IMR-90 (cell line): ENCODE results near the gene COL27A1. TPM values are rescaled to one million over a fixed set of nuclear protein-coding genes. Genes with fewer than 3 reads are reported as not detected.

Experiments
- ATAC-seq: fragments of 200-7000 bp; cut with Tn5 transposase; 2 replicates; pipeline ENCODE4 v1.9.1; 2020; ENCODE audit warnings: low read depth, mild to moderate bottlenecking, moderate library complexity
- BruUV-seq: library from RNA; stranded (reverse); fragments of 400-500 nt; replicated peaks from 2 replicates; lab custom pipeline; 2021; lab: Mats Ljungman, UMichigan
- CTCF ChIA-PET: fragments of 300-600 bp; formaldehyde crosslinking; extraction: SDS; loops from one replicate; lab custom pipeline; 2021; ENCODE audit warnings: antibody characterized with exemption; lab: Yijun Ruan, JAX
- POLR2A ChIA-PET: fragments of 300-600 bp; sonication (Branson Sonifier 250); formaldehyde crosslinking; loops from one replicate; lab custom pipeline; 2022; ENCODE audit warnings: antibody characterized with exemption; ENCODE audit not compliant: unreplicated experiment; lab: Charles Lee
- DNase-seq: peaks from one replicate; pipeline ENCODE4 v3.0.0; 2013
- H2AFZ ChIP-seq: replicated peaks from 2 replicates; pipeline ENCODE3; 2013; ENCODE audit warnings: low read length, mild to moderate bottlenecking; ENCODE audit not compliant: poor library complexity
- H2AK5ac ChIP-seq: 2 replicates; pipeline ENCODE4 v1.6.1; 2013; ENCODE audit warnings: low read depth, low read length, inconsistent platforms
- H2AK9ac ChIP-seq: replicated peaks from 2 replicates; pipeline ENCODE3; 2013; ENCODE audit warnings: mild to moderate bottlenecking, low read depth, low read length, moderate library complexity; ENCODE audit not compliant: poor library complexity
- H2BK120ac ChIP-seq: 2 replicates; pipeline ENCODE4 v1.6.1; 2013; ENCODE audit warnings: low read depth, low read length, inconsistent platforms
- H2BK15ac ChIP-seq: 3 replicates; pipeline ENCODE4 v1.6.1; 2013; ENCODE audit warnings: low read depth, low read length, inconsistent platforms
- H2BK20ac ChIP-seq: 2 replicates; pipeline ENCODE4 v1.6.1; 2013; ENCODE audit warnings: low read depth, mild to moderate bottlenecking, inconsistent platforms, low read length, moderate library complexity
- H2BK5ac ChIP-seq: 2 replicates; pipeline ENCODE4 v1.6.1; 2013; ENCODE audit warnings: mild to moderate bottlenecking, low read depth, low read length, inconsistent platforms; ENCODE audit not compliant: poor library complexity, severe bottlenecking
- H3K14ac ChIP-seq: replicated peaks from 2 replicates; pipeline ENCODE4 v1.6.1; 2013; ENCODE audit warnings: low read depth, low read length, inconsistent platforms
- H3K18ac ChIP-seq: 2 replicates; pipeline ENCODE4 v1.6.1; 2013; ENCODE audit warnings: low read depth, low read length, control low read depth
- H3K23ac ChIP-seq: 2 replicates; pipeline ENCODE4 v1.6.1; 2013; ENCODE audit warnings: low read depth, low read length, inconsistent platforms
- H3K27ac ChIP-seq: 2 replicates; pipeline ENCODE4 v1.5.1; 2013; ENCODE audit warnings: mild to moderate bottlenecking, control low read depth, low read length; ENCODE audit not compliant: insufficient read depth
- H3K27me3 ChIP-seq: 2 replicates; pipeline ENCODE4 v1.6.1; 2013; ENCODE audit warnings: low read length; ENCODE audit not compliant: control insufficient read depth, insufficient read depth
- H3K36me3 ChIP-seq: 2 replicates; pipeline ENCODE4 v1.6.1; 2013; ENCODE audit warnings: low read length, mixed read lengths; ENCODE audit not compliant: control insufficient read depth, insufficient read depth
- H3K4ac ChIP-seq: 2 replicates; pipeline ENCODE4 v1.6.1; 2013; ENCODE audit warnings: low read depth, low read length, inconsistent platforms
- H3K4me1 ChIP-seq: 2 replicates; pipeline ENCODE4 v1.6.1; 2013; ENCODE audit warnings: low read length, mixed read lengths; ENCODE audit not compliant: control insufficient read depth, insufficient read depth
- H3K4me2 ChIP-seq: 2 replicates; pipeline ENCODE4 v1.6.1; 2013; ENCODE audit warnings: low read depth, mild to moderate bottlenecking, control low read depth, low read length, moderate library complexity
- H3K4me3 ChIP-seq: 2 replicates; pipeline ENCODE4 v1.5.1; 2013; ENCODE audit warnings: low read depth, mild to moderate bottlenecking, control low read depth, low read length, moderate library complexity; ENCODE audit not compliant: insufficient read depth
- H3K56ac ChIP-seq: 2 replicates; pipeline ENCODE4 v1.6.1; 2013; ENCODE audit warnings: low read length, inconsistent platforms; ENCODE audit not compliant: insufficient read depth; ENCODE audit errors: extremely low read depth
- H3K79me1 ChIP-seq, 2 experiments: 2 replicates each; pipeline ENCODE4 v1.6.1; 2013; ENCODE audit warnings: low read length in 2 of 2, inconsistent platforms in 1 of 2, low read depth in 1 of 2
- H3K9ac ChIP-seq: 2 replicates; pipeline ENCODE4 v1.6.1; 2013; ENCODE audit warnings: low read depth, low read length, control low read depth
- H3K9me1 ChIP-seq: 2 replicates; pipeline ENCODE4 v1.6.1; 2013; ENCODE audit warnings: low read length, inconsistent platforms; ENCODE audit not compliant: insufficient read depth
- H3K9me3 ChIP-seq: 2 replicates; pipeline ENCODE4 v1.6.1; 2013; ENCODE audit warnings: low read length; ENCODE audit not compliant: control insufficient read depth, insufficient read depth
- H4K20me1 ChIP-seq: 2 replicates; pipeline ENCODE4 v1.6.1; 2013; ENCODE audit warnings: low read length, inconsistent platforms; ENCODE audit not compliant: insufficient read depth
- H4K5ac ChIP-seq: 2 replicates; pipeline ENCODE4 v1.6.1; 2013; ENCODE audit warnings: mild to moderate bottlenecking, low read depth, low read length, control low read depth
- H4K8ac ChIP-seq, 2 experiments: 2 replicates each; pipeline ENCODE4 v1.6.1; 2013; ENCODE audit warnings: low read depth in 2 of 2, low read length in 2 of 2, control low read depth in 1 of 2, inconsistent platforms in 1 of 2
- H4K91ac ChIP-seq: 2 replicates; pipeline ENCODE4 v1.6.1; 2013; ENCODE audit warnings: low read depth, low read length, inconsistent platforms; ENCODE audit not compliant: insufficient read depth
- BHLHE40 ChIP-seq: fragments of 150-350 bp; IDR thresholded peaks from 2 replicates; pipeline ENCODE4 v1.6.1; 2016; ENCODE audit warnings: mild to moderate bottlenecking, low read depth, low read length
- CEBPB ChIP-seq: IDR thresholded peaks from 2 replicates; pipeline ENCODE4 v1.6.1; 2012; ENCODE audit warnings: low read depth, low read length, improper control_type of control experiment
- CHD1 ChIP-seq: IDR thresholded peaks from 2 replicates; pipeline ENCODE4 v1.6.1; 2012; ENCODE audit warnings: low read depth, low read length, improper control_type of control experiment
- FOS ChIP-seq: fragments of 150-350 bp; IDR thresholded peaks from 2 replicates; pipeline ENCODE4 v1.6.1; 2016; ENCODE audit warnings: low read depth, low read length
- MAFK ChIP-seq: IDR thresholded peaks from 2 replicates; pipeline ENCODE4 v1.6.1; 2012; ENCODE audit warnings: low read depth, low read length, improper control_type of control experiment
- MAZ ChIP-seq: IDR thresholded peaks from 2 replicates; pipeline ENCODE4 v1.6.1; 2012; ENCODE audit warnings: low read depth, mild to moderate bottlenecking, low read length, improper control_type of control experiment, moderate library complexity, borderline replicate concordance
- MXI1 ChIP-seq: IDR thresholded peaks from 2 replicates; pipeline ENCODE4 v1.6.1; 2012; ENCODE audit warnings: low read depth, mild to moderate bottlenecking, low read length, moderate library complexity, borderline replicate concordance
- POLR2A ChIP-seq: IDR thresholded peaks from 2 replicates; pipeline ENCODE4 v1.6.1; 2012; ENCODE audit warnings: mild to moderate bottlenecking, low read depth, low read length
- RAD21 ChIP-seq: IDR thresholded peaks from 2 replicates; pipeline ENCODE4 v1.6.1; 2012; ENCODE audit warnings: low read length, improper control_type of control experiment
- RCOR1 ChIP-seq: IDR thresholded peaks from 2 replicates; pipeline ENCODE4 v1.6.1; 2012; ENCODE audit warnings: mild to moderate bottlenecking, low read length, improper control_type of control experiment; ENCODE audit not compliant: insufficient replicate concordance
- RFX5 ChIP-seq: IDR thresholded peaks from 2 replicates; pipeline ENCODE4 v1.8.0; 2012; ENCODE audit warnings: low read depth, mild to moderate bottlenecking, low read length, moderate library complexity
- SMC3 ChIP-seq: fragments of 150-350 bp; IDR thresholded peaks from 2 replicates; pipeline ENCODE4 v1.6.1; 2016; ENCODE audit warnings: low read depth, mild to moderate bottlenecking, antibody characterized with exemption, low read length, moderate library complexity
- WGBS, 2 experiments: methylation state at CpG; one replicate each; pipeline versions ENCODE4 v1.1.5 to v1.1.7; 2013; ENCODE audit warnings: missing lambda C conversion rate in 2 of 2; ENCODE audit not compliant: insufficient read length in 1 of 2; ENCODE audit errors: extremely low coverage in 2 of 2; 5-methylcytosine and 5-hydroxymethylcytosine counted together
- dilution Hi-C: fragments of 300-500 bp; cut with HindIII; formaldehyde crosslinking; loops from one replicate; pipeline ENCODE4 v1.14.3; 2018; ENCODE audit warnings: low sequenced_read_pairs; ENCODE audit not compliant: unreplicated experiment
- in situ Hi-C: fragments of 300-500 bp; cut with MboI; formaldehyde crosslinking; loops from 3 replicates; pipeline ENCODE4 v1.14.3; 2019; ENCODE audit warnings: low sequenced_read_pairs, inconsistent platforms, mixed read lengths
- intact Hi-C: fragments of 100-400 bp; cut with micrococcal nuclease; formaldehyde crosslinking; loops from 2 replicates; pipeline ENCODE4 v1.10.0; 2022
- polyA plus RNA-seq, 3 experiments: library from polyadenylated mRNA; depleted of rRNA; stranded (reverse); fragments of >200 nt; gene quantifications; 2 replicates each; pipeline ENCODE4 v1.2.3, GENCODE V29; 2012; ENCODE audit warnings: low replicate concordance in 1 of 3
- total RNA-seq: library from RNA; depleted of rRNA; stranded (reverse); fragments of >200 nt; gene quantifications from 2 replicates; pipeline ENCODE4 v1.2.3, GENCODE V29; 2012
- TF ChIP-seq, protein P1 (sequence below): conservative IDR thresholded peaks from 2 replicates; pipeline ENCODE4 v1.5.1; 2012; ENCODE audit warnings: mild to moderate bottlenecking, low read depth, low read length, improper control_type of control experiment
- TF ChIP-seq, protein P2 (sequence below): fragments of 150-350 bp; IDR thresholded peaks from 2 replicates; pipeline ENCODE4 v1.6.1; 2017; ENCODE audit warnings: mild to moderate bottlenecking, antibody characterized with exemption, low read length, low read depth
- TF ChIP-seq, protein P3 (sequence below): fragments of 150-350 bp; IDR thresholded peaks from 2 replicates; pipeline ENCODE4 v1.6.1; 2016; ENCODE audit warnings: low read depth, mild to moderate bottlenecking, low read length, moderate library complexity, borderline replicate concordance

COL27A1 gene
- total and polyA plus RNA-seq, 2 of the 4 experiments (the other 2 are of a cell fraction) = 3.2 to 18.3 TPM

DNA sequence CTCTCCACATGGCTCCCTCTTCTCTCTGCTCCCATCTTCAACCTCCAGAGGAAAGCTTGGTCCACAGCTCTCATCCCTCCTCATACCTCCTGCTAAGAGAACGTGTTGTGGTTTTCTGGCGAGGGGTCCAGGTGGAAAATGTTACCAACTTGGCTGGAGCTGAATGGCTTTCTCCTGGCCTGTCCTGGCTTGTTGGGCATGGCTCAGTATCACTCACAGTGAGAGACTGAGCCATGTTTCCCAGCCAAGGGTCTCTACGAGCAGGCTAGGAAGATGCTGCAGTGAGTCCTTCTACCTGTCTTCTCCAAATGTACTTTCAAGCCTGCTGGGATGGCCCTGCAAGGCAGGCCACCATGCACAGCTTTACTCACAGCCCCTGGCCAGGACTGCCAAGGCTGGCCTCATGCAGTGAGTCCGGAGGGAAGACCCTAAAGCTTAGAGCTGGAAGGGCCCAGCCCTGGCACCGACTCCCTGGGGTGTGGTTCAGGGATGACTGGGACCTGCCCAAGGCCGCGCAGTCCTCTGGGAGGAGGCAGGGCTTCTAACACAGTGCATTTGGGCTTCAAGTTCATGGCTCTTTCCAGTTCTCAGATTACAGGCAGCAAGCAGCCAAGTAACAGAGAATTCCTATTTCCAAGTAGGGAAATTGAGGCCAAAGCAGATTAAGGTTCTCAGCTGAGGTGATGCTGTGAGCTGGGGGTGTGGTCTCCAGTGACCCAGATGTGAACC lies 59.5 kb downstream of the COL27A1 start:
- no peak overlapping the region; the same call in 2 of the 3 replicates for H2BK15ac ChIP-seq
- dilution Hi-C loops (no loop called here), intact Hi-C loops (no loop called here), in situ Hi-C loops (no loop called here)
- ChIA-PET POLR2A (no interaction called here), CTCF (no interaction called here)
- H2AFZ ChIP-seq = no peak overlapping the region
- H3K79me1 ChIP-seq = peaks cover 0 to 7% of the 10 kb centered on the region in 2 experiments; a peak in 1 of 4 replicates
- H3K9ac ChIP-seq = no peak overlapping the region
- 77% methylated on average over 2 of the region's 7 CpGs; no CpG with 5 or more reads in 1 of the 2 experiments for WGBS, 2 experiments
- no peaks in the 10 kb centered on the region for H4K20me1 ChIP-seq
- no peak overlapping the region for H3K4me3 ChIP-seq
- no peak overlapping the region for H3K56ac ChIP-seq
- DNase-seq = no peak
- peaks cover 10% of the 10 kb centered on the region for H3K36me3 ChIP-seq
- H3K18ac ChIP-seq = peak overlapping the region; percentile 33
- H3K14ac ChIP-seq = 0 out of 2 replicates have a peak overlapping the region, but pooled peaks have one; percentile 26
- H2BK5ac ChIP-seq = no peak overlapping the region
- H4K5ac ChIP-seq = peak overlapping the region; percentile 20; the same call in 1 of the 2 replicates
- peak overlapping the region; percentile 23; the same call in 1 of the 2 replicates for H3K23ac ChIP-seq
- H3K4me1 ChIP-seq = peaks cover 34% of the 10 kb centered on the region
- no peak overlapping the region for H3K27ac ChIP-seq
- H3K4me2 ChIP-seq = no peak overlapping the region
- no peak overlapping the region for H2BK120ac ChIP-seq
- no TSS peak for BruUV-seq
- H3K27me3 ChIP-seq = no peaks in the 10 kb centered on the region
- no peak overlapping the region for H2BK20ac ChIP-seq
- H3K4ac ChIP-seq = peak overlapping the region; percentile 41
- no peak overlapping the region for H2AK9ac ChIP-seq
- peaks cover 27% of the 10 kb centered on the region for H3K9me1 ChIP-seq
- H4K8ac ChIP-seq = no peak overlapping the region
- no peak for ATAC-seq
- no peak overlapping the region for H4K91ac ChIP-seq
- 0 out of 2 replicates have a peak overlapping the region, but pooled peaks have one; percentile 19 for H2AK5ac ChIP-seq
- H3K9me3 ChIP-seq = no peaks in the 10 kb centered on the region
- TF ChIP-seq, protein P1, sequence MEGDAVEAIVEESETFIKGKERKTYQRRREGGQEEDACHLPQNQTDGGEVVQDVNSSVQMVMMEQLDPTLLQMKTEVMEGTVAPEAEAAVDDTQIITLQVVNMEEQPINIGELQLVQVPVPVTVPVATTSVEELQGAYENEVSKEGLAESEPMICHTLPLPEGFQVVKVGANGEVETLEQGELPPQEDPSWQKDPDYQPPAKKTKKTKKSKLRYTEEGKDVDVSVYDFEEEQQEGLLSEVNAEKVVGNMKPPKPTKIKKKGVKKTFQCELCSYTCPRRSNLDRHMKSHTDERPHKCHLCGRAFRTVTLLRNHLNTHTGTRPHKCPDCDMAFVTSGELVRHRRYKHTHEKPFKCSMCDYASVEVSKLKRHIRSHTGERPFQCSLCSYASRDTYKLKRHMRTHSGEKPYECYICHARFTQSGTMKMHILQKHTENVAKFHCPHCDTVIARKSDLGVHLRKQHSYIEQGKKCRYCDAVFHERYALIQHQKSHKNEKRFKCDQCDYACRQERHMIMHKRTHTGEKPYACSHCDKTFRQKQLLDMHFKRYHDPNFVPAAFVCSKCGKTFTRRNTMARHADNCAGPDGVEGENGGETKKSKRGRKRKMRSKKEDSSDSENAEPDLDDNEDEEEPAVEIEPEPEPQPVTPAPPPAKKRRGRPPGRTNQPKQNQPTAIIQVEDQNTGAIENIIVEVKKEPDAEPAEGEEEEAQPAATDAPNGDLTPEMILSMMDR = no peak
- TF ChIP-seq, protein P2, sequence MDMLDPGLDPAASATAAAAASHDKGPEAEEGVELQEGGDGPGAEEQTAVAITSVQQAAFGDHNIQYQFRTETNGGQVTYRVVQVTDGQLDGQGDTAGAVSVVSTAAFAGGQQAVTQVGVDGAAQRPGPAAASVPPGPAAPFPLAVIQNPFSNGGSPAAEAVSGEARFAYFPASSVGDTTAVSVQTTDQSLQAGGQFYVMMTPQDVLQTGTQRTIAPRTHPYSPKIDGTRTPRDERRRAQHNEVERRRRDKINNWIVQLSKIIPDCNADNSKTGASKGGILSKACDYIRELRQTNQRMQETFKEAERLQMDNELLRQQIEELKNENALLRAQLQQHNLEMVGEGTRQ = no peak
- TF ChIP-seq FOS (no peak), MXI1 (no peak), MAFK (no peak), CEBPB (no peak), CHD1 (no peak), SMC3 (no peak), RFX5 (no peak), RCOR1 (no peak), BHLHE40 (no peak), RAD21 (no peak), MAZ (no peak), POLR2A (no peak)
- TF ChIP-seq, protein P3, sequence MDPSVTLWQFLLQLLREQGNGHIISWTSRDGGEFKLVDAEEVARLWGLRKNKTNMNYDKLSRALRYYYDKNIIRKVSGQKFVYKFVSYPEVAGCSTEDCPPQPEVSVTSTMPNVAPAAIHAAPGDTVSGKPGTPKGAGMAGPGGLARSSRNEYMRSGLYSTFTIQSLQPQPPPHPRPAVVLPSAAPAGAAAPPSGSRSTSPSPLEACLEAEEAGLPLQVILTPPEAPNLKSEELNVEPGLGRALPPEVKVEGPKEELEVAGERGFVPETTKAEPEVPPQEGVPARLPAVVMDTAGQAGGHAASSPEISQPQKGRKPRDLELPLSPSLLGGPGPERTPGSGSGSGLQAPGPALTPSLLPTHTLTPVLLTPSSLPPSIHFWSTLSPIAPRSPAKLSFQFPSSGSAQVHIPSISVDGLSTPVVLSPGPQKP = no peak
